Measurements from ENCODE around the gene TRIM33. TPM values are rescaled to one million over a fixed set of nuclear protein-coding genes. Genes with fewer than 3 reads are reported as not detected.

The TRIM33 gene
- total RNA-seq, 3 donors from 2014 or later = 28.6 to 38.1 (median 35.5) TPM

- no peaks in the 10 kb centered on the region for H3K36me3 ChIP-seq (ENCODE audit: low read depth)
- intact Hi-C loops (cut with DNase I, micrococcal nuclease) = no loop called here
- no peaks in the 10 kb centered on the region for H3K4me1 ChIP-seq (ENCODE audit: low read depth)
- ATAC-seq = no peak
- DNase-seq = no peak
- H3K9me3 ChIP-seq = no peaks in the 10 kb centered on the region
- no peak overlapping the region for H3K4me3 ChIP-seq
- no peak for TF ChIP-seq CTCF (IDR thresholded peaks at IDR 0.05)
Measured at GRCh38 chr1:114551400-114551799, 40.4 kb upstream of the TRIM33 start.

- no peak for DNase-seq
- TF ChIP-seq CTCF (IDR thresholded peaks at IDR 0.05) = no peak
- Histone ChIP-seq H3K9me3 (no peaks in the 10 kb centered on the region), H3K4me3 (no peak overlapping the region), H3K36me3 (ENCODE audit: low read depth) (no peaks in the 10 kb centered on the region), H3K4me1 (ENCODE audit: low read depth) (no peaks in the 10 kb centered on the region)
- intact Hi-C loops (cut with DNase I, micrococcal nuclease) = no loop called here
- no peak for ATAC-seq
Measured at GRCh38 chr1:114550336-114550735, 39.3 kb upstream of the TRIM33 start.

GRCh38 chr1:114549137-114549536, 38.1 kb upstream of the TRIM33 start:
- DNase-seq = no peak
- no peak for ATAC-seq
- no peaks in the 10 kb centered on the region for H3K4me1 ChIP-seq (ENCODE audit: low read depth)

GRCh38 chr1:114547076-114547475, 36.1 kb upstream of the TRIM33 start:
- no peak for TF ChIP-seq CTCF (IDR thresholded peaks at IDR 0.05)
- Histone ChIP-seq H3K4me3 (no peak overlapping the region), H3K36me3 (ENCODE audit: low read depth) (no peaks in the 10 kb centered on the region), H3K9me3 (no peaks in the 10 kb centered on the region), H3K4me1 (ENCODE audit: low read depth) (no peaks in the 10 kb centered on the region)
- ATAC-seq = no peak
- intact Hi-C loops (cut with DNase I, micrococcal nuclease) = no loop called here
- DNase-seq = no peak

More at GRCh38 chr1:114549137-114549536, 38.1 kb upstream of the TRIM33 start:
- no peak overlapping the region for H3K4me3 ChIP-seq
- intact Hi-C loops (cut with DNase I, micrococcal nuclease) = no loop called here
- no peak for TF ChIP-seq CTCF (IDR thresholded peaks at IDR 0.05)
- H3K9me3 ChIP-seq = no peaks in the 10 kb centered on the region
- H3K36me3 ChIP-seq (ENCODE audit: low read depth) = no peaks in the 10 kb centered on the region

- Histone ChIP-seq H3K4me1 (ENCODE audit: low read depth) (no peaks in the 10 kb centered on the region), H3K4me3 (no peak overlapping the region), H3K9me3 (no peaks in the 10 kb centered on the region), H3K36me3 (ENCODE audit: low read depth) (no peaks in the 10 kb centered on the region)
- DNase-seq = no peak
- ATAC-seq = no peak
- TF ChIP-seq CTCF (IDR thresholded peaks at IDR 0.05) = no peak
- intact Hi-C loops (cut with DNase I, micrococcal nuclease) = no loop called here
Measured at GRCh38 chr1:114545796-114546195, 34.8 kb upstream of the TRIM33 start.

- no peaks in the 10 kb centered on the region for H3K36me3 ChIP-seq (ENCODE audit: low read depth)
- H3K4me3 ChIP-seq = no peak overlapping the region
- no peaks in the 10 kb centered on the region for H3K9me3 ChIP-seq
- no peaks in the 10 kb centered on the region for H3K4me1 ChIP-seq (ENCODE audit: low read depth)
- intact Hi-C loops (cut with DNase I, micrococcal nuclease) = no loop called here
- ATAC-seq = no peak
- TF ChIP-seq CTCF (IDR thresholded peaks at IDR 0.05) = no peak
- no peak for DNase-seq
Measured at GRCh38 chr1:114545315-114545714, 34.3 kb upstream of the TRIM33 start.
